ENCODE results near the gene ADAMTS14.

The ADAMTS14 gene

GRCh38 chr10:70714245-70714644, 41.9 kb downstream of the ADAMTS14 start:
- in situ Hi-C loops (cut with MboI; ENCODE audit: low pct_unique_long_range_greater_than_20kb, low sequenced_read_pairs): no loop called here
- DNase-seq: no peak

GRCh38 chr10:70714951-70715350, 42.6 kb downstream of the ADAMTS14 start:
- DNase-seq: no peak
- in situ Hi-C loops (cut with MboI; ENCODE audit: low pct_unique_long_range_greater_than_20kb, low sequenced_read_pairs): no loop called here

- DNase-seq: no peak
- in situ Hi-C loops (cut with MboI; ENCODE audit: low pct_unique_long_range_greater_than_20kb, low sequenced_read_pairs): no loop called here
These were observed 43.8 kb downstream of the ADAMTS14 start for GRCh38 chr10:70715853-70716795.

GRCh38 chr10:70722820-70723424, 50.6 kb downstream of the ADAMTS14 start:
- no peak for DNase-seq
- in situ Hi-C loops (cut with MboI; ENCODE audit: low pct_unique_long_range_greater_than_20kb, low sequenced_read_pairs): no loop called here

GRCh38 chr10:70723771-70724170, 51.5 kb downstream of the ADAMTS14 start:
- no peak for DNase-seq
- in situ Hi-C loops (cut with MboI; ENCODE audit: low pct_unique_long_range_greater_than_20kb, low sequenced_read_pairs): no loop called here

- in situ Hi-C loops (cut with MboI; ENCODE audit: low pct_unique_long_range_greater_than_20kb, low sequenced_read_pairs): no loop called here
- DNase-seq: no peak
These were observed 54.7 kb downstream of the ADAMTS14 start for GRCh38 chr10:70726909-70727495.

- in situ Hi-C loops (cut with MboI; ENCODE audit: low pct_unique_long_range_greater_than_20kb, low sequenced_read_pairs): no loop called here
These were observed 56.0 kb downstream of the ADAMTS14 start for GRCh38 chr10:70728328-70728727.

GRCh38 chr10:70729763-70730357, 57.6 kb downstream of the ADAMTS14 start:
- DNase-seq: no peak
- in situ Hi-C loops (cut with MboI; ENCODE audit: low pct_unique_long_range_greater_than_20kb, low sequenced_read_pairs): no loop called here

More at GRCh38 chr10:70728328-70728727, 56.0 kb downstream of the ADAMTS14 start:
- no peak for DNase-seq

GRCh38 chr10:70730955-70731354, 58.6 kb downstream of the ADAMTS14 start:
- in situ Hi-C loops (cut with MboI; ENCODE audit: low pct_unique_long_range_greater_than_20kb, low sequenced_read_pairs): no loop called here
- no peak for DNase-seq

GRCh38 chr10:70732569-70732968, 60.3 kb downstream of the ADAMTS14 start:
- in situ Hi-C loops (cut with MboI; ENCODE audit: low pct_unique_long_range_greater_than_20kb, low sequenced_read_pairs): no loop called here
- DNase-seq: no peak

GRCh38 chr10:70733051-70733450, 60.7 kb downstream of the ADAMTS14 start:
- in situ Hi-C loops (cut with MboI; ENCODE audit: low pct_unique_long_range_greater_than_20kb, low sequenced_read_pairs): no loop called here

GRCh38 chr10:70735161-70735560, 62.9 kb downstream of the ADAMTS14 start:
- DNase-seq: no peak
- in situ Hi-C loops (cut with MboI; ENCODE audit: low pct_unique_long_range_greater_than_20kb, low sequenced_read_pairs): no loop called here

More at GRCh38 chr10:70733051-70733450, 60.7 kb downstream of the ADAMTS14 start:
- no peak for DNase-seq

GRCh38 chr10:70736525-70736924, 64.2 kb downstream of the ADAMTS14 start:
- DNase-seq: no peak

GRCh38 chr10:70737250-70737649, 64.9 kb downstream of the ADAMTS14 start:
- in situ Hi-C loops (cut with MboI; ENCODE audit: low pct_unique_long_range_greater_than_20kb, low sequenced_read_pairs): no loop called here
- DNase-seq: no peak

More at GRCh38 chr10:70736525-70736924, 64.2 kb downstream of the ADAMTS14 start:
- in situ Hi-C loops (cut with MboI; ENCODE audit: low pct_unique_long_range_greater_than_20kb, low sequenced_read_pairs): no loop called here

- no peak for DNase-seq
- in situ Hi-C loops (cut with MboI; ENCODE audit: low pct_unique_long_range_greater_than_20kb, low sequenced_read_pairs): no loop called here
These were observed 65.9 kb downstream of the ADAMTS14 start for GRCh38 chr10:70738006-70738760.

- no peak for DNase-seq
- in situ Hi-C loops (cut with MboI; ENCODE audit: low pct_unique_long_range_greater_than_20kb, low sequenced_read_pairs): no loop called here
These were observed 66.4 kb downstream of the ADAMTS14 start for GRCh38 chr10:70738761-70739121.

GRCh38 chr10:70740406-70741288, 68.3 kb downstream of the ADAMTS14 start:
- no peak for DNase-seq
- in situ Hi-C loops (cut with MboI; ENCODE audit: low pct_unique_long_range_greater_than_20kb, low sequenced_read_pairs): no loop called here

Measured in KBM-7 (cell line).